A549 (cell line): ENCODE results near the gene POTEE. TPM values are rescaled to one million over a fixed set of nuclear protein-coding genes. Genes with fewer than 3 reads are reported as not detected.
"Not testable (repeated sequence)": the region's sequence is repeated elsewhere in the genome, so short reads cannot be mapped to it uniquely, and the experiment has no call there.

Experiments used
- ATAC-seq, 2 experiments: fragments of 200-7000 bp in 1 of 2; fragments of >200 bp in 1 of 2; cut with Nextera tagmentation in 1 of 2; cut with Tn5 transposase in 1 of 2; 3 replicates each; pipeline versions ENCODE4 v1.8.0 to v1.9.1; 2018 to 2020; ENCODE audit warnings: mild to moderate bottlenecking in 1 of 2, moderate library complexity in 1 of 2
- CTCF ChIA-PET: fragments of 300-600 bp; sonication (Branson Sonifier 250); formaldehyde crosslinking; extraction: SDS; loops from one replicate; lab custom pipeline; 2021; ENCODE audit warnings: antibody characterized with exemption, inconsistent platforms; lab: Yijun Ruan, JAX
- POLR2A ChIA-PET: fragments of 350-600 bp; formaldehyde crosslinking; extraction: SDS; loops from one replicate; lab custom pipeline; 2021; ENCODE audit warnings: antibody characterized with exemption, inconsistent platforms; lab: Yijun Ruan, JAX
- DNase-seq, 2 experiments: peaks; one replicate each; pipeline versions ENCODE4 v3.0.0 to v3.0.0-alpha.2; 2011 to 2016; ENCODE audit warnings: low read depth in 1 of 2, low spot score in 1 of 2
- FAIRE-seq: peaks from 2 replicates; lab custom pipeline; 2011; peaks lifted over from hg19 to GRCh38; lab: Jason Lieb, UNC
- H3K27ac ChIP-seq, 2 experiments: fragments of >200 bp; sonication (Bioruptor Twin); formaldehyde crosslinking; 3 replicates each; pipeline ENCODE4 v1.5.1; 2016 to 2017
- H3K4me1 ChIP-seq: fragments of >200 bp; sonication (Bioruptor Twin); formaldehyde crosslinking; 3 replicates; pipeline ENCODE4 v1.6.1; 2016
- H3K4me2 ChIP-seq: fragments of >200 bp; sonication (Bioruptor Twin); formaldehyde crosslinking; 3 replicates; pipeline ENCODE4 v1.6.1; 2016
- H3K4me3 ChIP-seq: fragments of >200 bp; sonication (Bioruptor Twin); formaldehyde crosslinking; 3 replicates; pipeline ENCODE4 v1.5.1; 2016
- H3K9me3 ChIP-seq: fragments of >200 bp; sonication (Bioruptor Twin); formaldehyde crosslinking; 3 replicates; pipeline ENCODE4 v1.6.1; 2016
- CBX8 ChIP-seq: fragments of 200-600 bp; sonication (generic); IDR thresholded peaks from 2 replicates; pipeline ENCODE4 v1.6.1; 2016
- CHD2 ChIP-seq: fragments of 150-350 bp; IDR thresholded peaks from 2 replicates; pipeline ENCODE4 v1.6.1; 2014; ENCODE audit warnings: low read length; ENCODE audit not compliant: partially characterized antibody
- E2F6 ChIP-seq: IDR thresholded peaks from 2 replicates; pipeline ENCODE4 v1.6.1; 2012; ENCODE audit warnings: low read depth, borderline replicate concordance
- EHF ChIP-seq: fragments of 250-450 bp; sonication (Bioruptor Pico); IDR thresholded peaks from 2 replicates; pipeline ENCODE4 v1.5.0; 2020; ENCODE audit warnings: mild to moderate bottlenecking
- EP300 ChIP-seq, 2 experiments: fragments of >200 bp; sonication (Bioruptor Twin); formaldehyde crosslinking; IDR thresholded peaks; 2 replicates in 1 of 2; 3 replicates in 1 of 2; pipeline ENCODE4 v1.6.1; 2016 to 2017
- ESRRA ChIP-seq: fragments of 150-350 bp; IDR thresholded peaks from 2 replicates; pipeline ENCODE4 v1.6.1; 2014; ENCODE audit warnings: mild to moderate bottlenecking, low read length, borderline replicate concordance
- FOXS1 ChIP-seq: fragments of 250-450 bp; sonication (Bioruptor Pico); IDR thresholded peaks from 2 replicates; pipeline ENCODE4 v1.5.0; 2020; ENCODE audit warnings: mild to moderate bottlenecking, moderate library complexity
- JUN ChIP-seq, 2 experiments: fragments of >200 bp; sonication (Bioruptor Twin); formaldehyde crosslinking; IDR thresholded peaks; 2 replicates in 1 of 2; 3 replicates in 1 of 2; pipeline ENCODE4 v1.6.1; 2016 to 2017
- NFE2L2 ChIP-seq: fragments of 150-350 bp; conservative IDR thresholded peaks from 2 replicates; pipeline ENCODE4 v1.6.1; 2014; ENCODE audit warnings: low read length
- POLR2AphosphoS2 ChIP-seq: conservative IDR thresholded peaks from 2 replicates; pipeline ENCODE4 v1.6.1; 2012; ENCODE audit warnings: low read length, improper control_type of control experiment, inconsistent platforms
- RNF2 ChIP-seq: fragments of 200-600 bp; sonication (generic); IDR thresholded peaks from 2 replicates; pipeline ENCODE4 v1.6.1; 2016; ENCODE audit warnings: low read depth, mild to moderate bottlenecking, antibody characterized with exemption, moderate library complexity, borderline replicate concordance
- SREBF2 ChIP-seq: fragments of 450-650 bp; IDR thresholded peaks from 2 replicates; pipeline ENCODE4 v1.6.1; 2014; ENCODE audit warnings: mild to moderate bottlenecking, moderate library complexity
- TP53 ChIP-seq: fragments of 250-450 bp; sonication (Bioruptor Pico); IDR thresholded peaks from 2 replicates; pipeline ENCODE4 v1.5.0; 2021; ENCODE audit warnings: mild to moderate bottlenecking, moderate library complexity
- ZNF302 ChIP-seq: fragments of 250-450 bp; sonication (Bioruptor Pico); IDR thresholded peaks from 2 replicates; pipeline ENCODE4 v1.9.0; 2021; ENCODE audit warnings: inconsistent platforms, mild to moderate bottlenecking, moderate library complexity
- ZSCAN20 ChIP-seq: fragments of 250-450 bp; sonication (Bioruptor Pico); IDR thresholded peaks from 2 replicates; pipeline ENCODE4 v1.8.0; 2022; ENCODE audit warnings: mild to moderate bottlenecking, moderate library complexity
- WGBS: methylation state at CpG from one replicate; pipeline ENCODE4 v1.1.6; 2017; ENCODE audit errors: missing lambda C conversion rate; 5-methylcytosine and 5-hydroxymethylcytosine counted together
- polyA plus RNA-seq, 4 experiments: library from polyadenylated mRNA; depleted of rRNA in 3 of 4; stranded (reverse); fragments of >200 nt; fragmentation: RNase III in 1 of 4; extraction: RNeasy Plus Mini Kit Qiagen cat#74134 plus additional on column Dnase treatment in 1 of 4; gene quantifications; 2 replicates in 3 of 4; 3 replicates in 1 of 4; pipeline ENCODE4 v1.2.3, GENCODE V29; 2011 to 2017

Gene POTEE
- polyA plus RNA-seq, 2 of the 4 experiments (the other 2 are of a cell fraction), result 0.05 to 0.10 TPM

GRCh38 chr2:131178050-131178449 lies 31.3 kb upstream of the POTEE start:
- FAIRE-seq, POLR2A ChIA-PET, H3K4me3 ChIP-seq, DNase-seq, H3K4me1 ChIP-seq, H3K9me3 ChIP-seq: not testable (repeated sequence)
- CTCF ChIA-PET, result interaction anchor here (1.1 to 1.4 kb wide), 2 partner anchors 10 to 12 kb away, joined by 3 to 4 read pairs; no protein-coding TSS in a partner anchor
- TF ChIP-seq RNF2, result peak; percentile 96
- TF ChIP-seq CBX8, result peak; percentile 92
- TF ChIP-seq, all 56 proteins: peak for 2; not testable (repeated sequence) for 54
- not testable (repeated sequence) for H3K27ac ChIP-seq, H3K4me2 ChIP-seq, ATAC-seq
- WGBS, result 5% methylated on average over 10 of the region's 10 CpGs

GRCh38 chr2:131178721-131179418 lies 30.5 kb upstream of the POTEE start:
- H3K27ac ChIP-seq, POLR2A ChIA-PET, FAIRE-seq, H3K4me1 ChIP-seq, H3K4me2 ChIP-seq, DNase-seq, H3K4me3 ChIP-seq, ATAC-seq, H3K9me3 ChIP-seq: not testable (repeated sequence)
- CTCF ChIA-PET, result interaction anchor here (1.4 kb wide), 1 partner anchor 13 kb away, joined by 4 read pairs; no protein-coding TSS in a partner anchor
- WGBS, result 30% methylated on average over 15 of the region's 15 CpGs

GRCh38 chr2:131181451-131181850 lies 27.9 kb upstream of the POTEE start:
- H3K4me3 ChIP-seq, FAIRE-seq, H3K4me1 ChIP-seq, H3K27ac ChIP-seq, DNase-seq, POLR2A ChIA-PET, H3K9me3 ChIP-seq, H3K4me2 ChIP-seq, ATAC-seq, CTCF ChIA-PET: not testable (repeated sequence)
- 32% methylated on average over 4 of the region's 4 CpGs for WGBS

- DNase-seq, FAIRE-seq, H3K9me3 ChIP-seq, H3K4me3 ChIP-seq, ATAC-seq, POLR2A ChIA-PET, H3K27ac ChIP-seq, H3K4me2 ChIP-seq, CTCF ChIA-PET, H3K4me1 ChIP-seq: not testable (repeated sequence)
- WGBS, result 0% methylated on average over 3 of the region's 3 CpGs
Observed at GRCh38 chr2:131193421-131193820, 15.9 kb upstream of the POTEE start.

GRCh38 chr2:131196186-131196585 lies 13.2 kb upstream of the POTEE start:
- FAIRE-seq, H3K27ac ChIP-seq, H3K4me3 ChIP-seq, CTCF ChIA-PET, DNase-seq, H3K9me3 ChIP-seq, POLR2A ChIA-PET, ATAC-seq, H3K4me2 ChIP-seq, H3K4me1 ChIP-seq: not testable (repeated sequence)
- 2% methylated on average over 2 of the region's 2 CpGs for WGBS

GRCh38 chr2:131201098-131201497 lies 8.2 kb upstream of the POTEE start:
- WGBS, result 30% methylated on average over 7 of the region's 14 CpGs
- no peak for FAIRE-seq
- DNase-seq, result no peak
- no peak overlapping the region for H3K27ac ChIP-seq
- CTCF ChIA-PET, result no interaction called here
- POLR2A ChIA-PET, result no interaction called here
- TF ChIP-seq E2F6 (no peak), ESRRA (no peak), EHF (CRISPR knock-in tag) (no peak), POLR2AphosphoS2 (no peak), NFE2L2 (no peak), FOXS1 (CRISPR knock-in tag) (no peak), CHD2 (no peak), JUN (IDR thresholded peaks at IDR 0.05) (no peak), SREBF2 (no peak), TP53 (no peak), ZNF302 (CRISPR knock-in tag) (no peak), EP300 (IDR thresholded peaks at IDR 0.05) (no peak), ZSCAN20 (no peak)
- TF ChIP-seq, all 56 proteins: peak for 0
- no peak overlapping the region for H3K4me2 ChIP-seq
- H3K9me3 ChIP-seq, result no peaks in the 10 kb centered on the region
- no peak for ATAC-seq
- no peak overlapping the region for H3K4me3 ChIP-seq
- H3K4me1 ChIP-seq, result no peaks in the 10 kb centered on the region

GRCh38 chr2:131207839-131208238 lies 1.5 kb upstream of the POTEE start:
- CTCF ChIA-PET, FAIRE-seq, H3K27ac ChIP-seq, H3K4me3 ChIP-seq, H3K9me3 ChIP-seq, POLR2A ChIA-PET, H3K4me2 ChIP-seq, DNase-seq, ATAC-seq, H3K4me1 ChIP-seq: not testable (repeated sequence)
- 32% methylated on average over 7 of the region's 9 CpGs for WGBS

- H3K27ac ChIP-seq, CTCF ChIA-PET, ATAC-seq, DNase-seq, FAIRE-seq, H3K4me1 ChIP-seq, H3K4me3 ChIP-seq, H3K9me3 ChIP-seq, POLR2A ChIA-PET, H3K4me2 ChIP-seq: not testable (repeated sequence)
- no CpG with 5 or more reads among the region's 14 CpGs for WGBS
Observed at GRCh38 chr2:131209773-131210104, 403 bp downstream of the POTEE start.
